SIG-M5 treated with dmso at 0.1 percent for 504 hours (cell line): ENCODE data around the gene REN.

Source experiments
- DNase-seq: peaks from one replicate; lab custom pipeline; 2025; ENCODE audit not compliant: unreplicated experiment; lab: John Stamatoyannopoulos, UW

The REN gene

DNA sequence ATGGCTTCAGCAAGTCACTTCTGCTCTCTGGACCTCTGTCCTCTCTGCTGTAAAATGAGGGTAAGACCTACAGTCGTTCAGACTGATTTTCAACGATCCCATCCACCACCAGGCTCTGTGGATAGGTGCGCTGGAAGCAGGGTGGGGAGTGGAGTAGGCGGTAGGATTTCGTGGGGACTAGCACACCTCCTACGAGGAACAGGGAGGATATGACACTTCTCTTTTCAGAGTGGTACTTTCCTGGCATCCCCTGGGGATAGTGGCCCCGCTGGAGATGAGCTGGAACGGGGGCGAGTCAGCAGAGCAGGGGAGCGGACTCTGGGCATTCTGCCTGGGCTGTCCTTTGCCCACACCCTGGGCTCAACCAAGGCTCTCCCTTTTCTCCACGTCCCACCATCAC, 32.0 kb downstream of the REN start:
- DNase-seq: no peak

DNA sequence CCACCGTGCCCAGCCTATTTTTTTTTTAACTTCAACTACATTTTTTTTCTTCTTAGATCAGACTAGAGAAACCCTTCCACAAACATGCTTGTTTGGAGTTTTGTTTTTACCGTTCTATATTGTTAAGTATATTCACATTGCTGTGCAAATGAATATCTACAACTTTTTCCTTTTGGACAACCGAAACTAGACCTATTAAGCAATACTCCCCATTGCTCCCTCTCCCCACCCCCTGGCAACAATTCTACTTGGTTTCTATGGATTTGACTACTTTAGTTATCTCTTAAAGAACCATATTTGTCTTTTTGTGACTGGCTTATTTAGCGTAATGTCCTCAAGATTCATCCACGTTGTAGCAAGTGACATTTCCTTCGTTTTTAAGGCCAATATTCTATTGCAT, 33.4 kb downstream of the REN start:
- DNase-seq: no peak

DNA sequence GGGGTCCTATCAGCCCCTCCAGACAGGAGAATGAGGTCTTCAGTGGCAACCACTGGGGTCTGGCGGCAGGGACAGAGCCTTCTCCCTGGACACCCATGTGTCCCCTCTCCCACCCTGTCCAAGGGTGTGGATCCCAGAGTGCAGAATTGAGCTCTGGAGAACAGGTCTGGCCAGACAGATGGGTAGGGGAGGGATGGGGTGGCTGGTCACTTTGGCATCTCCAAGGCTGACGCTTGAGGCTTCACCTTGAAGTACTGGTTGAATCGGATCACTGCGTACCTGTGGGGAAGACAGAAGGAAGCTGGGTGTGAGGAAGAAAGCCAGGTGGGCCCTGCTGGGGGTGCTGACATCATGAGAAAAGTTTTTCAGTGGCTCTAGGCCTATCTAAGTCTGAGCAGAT, 34.2 kb downstream of the REN start:
- DNase-seq: no peak

DNA sequence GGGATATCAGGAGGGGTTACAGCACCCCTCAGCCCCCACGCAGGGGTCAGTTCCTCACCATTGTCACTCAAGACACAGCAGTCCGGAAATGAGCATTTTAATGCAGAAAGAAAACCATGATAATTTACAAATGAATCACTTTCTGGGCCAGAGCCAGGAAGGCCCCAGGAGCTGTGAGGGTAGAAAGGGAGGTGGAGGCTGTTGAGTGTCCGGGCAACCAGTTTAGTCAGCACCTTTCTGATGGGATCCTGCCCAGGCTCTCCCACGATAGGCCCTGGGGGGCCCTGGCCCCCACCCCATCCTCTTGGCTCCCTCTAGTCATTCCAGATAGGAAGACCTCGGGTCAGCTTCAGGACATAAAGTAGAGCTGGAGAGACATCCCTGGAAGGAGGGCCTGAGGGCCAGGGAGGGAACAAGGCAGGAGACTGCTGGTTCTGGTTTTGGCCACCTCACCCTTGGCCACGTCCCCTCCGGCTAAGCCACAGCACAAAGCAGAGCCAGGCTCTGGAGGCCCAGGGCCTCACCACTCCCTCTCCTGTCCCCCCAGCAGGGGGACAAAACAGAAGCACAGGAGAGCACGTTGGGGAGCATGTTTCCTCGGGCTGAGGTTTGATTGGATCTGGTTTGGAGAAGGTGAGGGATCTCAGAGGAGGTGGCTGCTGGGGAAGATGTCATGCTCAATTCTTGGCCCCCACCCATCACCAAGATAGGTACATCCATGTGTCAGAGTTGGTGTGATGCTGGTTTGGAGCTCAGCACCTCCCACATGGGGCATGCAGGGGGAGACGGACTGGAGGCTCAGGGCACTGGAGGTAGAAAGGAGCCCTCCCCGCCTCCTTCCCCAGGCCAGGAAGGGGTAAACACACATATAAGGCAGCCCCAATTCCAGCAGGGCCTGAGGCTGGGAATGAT, 34.9 kb downstream of the REN start:
- DNase-seq: no peak

DNA sequence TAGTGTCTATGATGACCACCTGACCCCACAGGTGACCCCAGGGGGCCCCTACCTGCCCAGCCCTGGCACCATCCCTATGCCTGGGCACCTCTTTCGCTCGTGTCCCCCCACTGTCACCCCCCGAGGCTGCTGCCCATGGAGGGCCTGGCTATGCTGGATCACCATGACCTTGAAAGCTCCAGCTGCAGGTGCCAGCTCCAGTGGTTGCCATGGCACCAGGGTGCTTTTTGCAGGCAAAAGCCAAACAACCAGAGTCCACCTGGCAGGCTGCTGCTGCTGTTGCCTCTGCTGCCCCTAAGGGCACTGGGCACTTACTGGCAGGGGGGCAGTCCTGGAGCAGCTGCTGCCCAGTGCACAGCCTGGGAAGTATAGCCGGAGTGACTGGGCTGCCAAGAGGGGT, 36.0 kb downstream of the REN start:
- no peak for DNase-seq

DNA sequence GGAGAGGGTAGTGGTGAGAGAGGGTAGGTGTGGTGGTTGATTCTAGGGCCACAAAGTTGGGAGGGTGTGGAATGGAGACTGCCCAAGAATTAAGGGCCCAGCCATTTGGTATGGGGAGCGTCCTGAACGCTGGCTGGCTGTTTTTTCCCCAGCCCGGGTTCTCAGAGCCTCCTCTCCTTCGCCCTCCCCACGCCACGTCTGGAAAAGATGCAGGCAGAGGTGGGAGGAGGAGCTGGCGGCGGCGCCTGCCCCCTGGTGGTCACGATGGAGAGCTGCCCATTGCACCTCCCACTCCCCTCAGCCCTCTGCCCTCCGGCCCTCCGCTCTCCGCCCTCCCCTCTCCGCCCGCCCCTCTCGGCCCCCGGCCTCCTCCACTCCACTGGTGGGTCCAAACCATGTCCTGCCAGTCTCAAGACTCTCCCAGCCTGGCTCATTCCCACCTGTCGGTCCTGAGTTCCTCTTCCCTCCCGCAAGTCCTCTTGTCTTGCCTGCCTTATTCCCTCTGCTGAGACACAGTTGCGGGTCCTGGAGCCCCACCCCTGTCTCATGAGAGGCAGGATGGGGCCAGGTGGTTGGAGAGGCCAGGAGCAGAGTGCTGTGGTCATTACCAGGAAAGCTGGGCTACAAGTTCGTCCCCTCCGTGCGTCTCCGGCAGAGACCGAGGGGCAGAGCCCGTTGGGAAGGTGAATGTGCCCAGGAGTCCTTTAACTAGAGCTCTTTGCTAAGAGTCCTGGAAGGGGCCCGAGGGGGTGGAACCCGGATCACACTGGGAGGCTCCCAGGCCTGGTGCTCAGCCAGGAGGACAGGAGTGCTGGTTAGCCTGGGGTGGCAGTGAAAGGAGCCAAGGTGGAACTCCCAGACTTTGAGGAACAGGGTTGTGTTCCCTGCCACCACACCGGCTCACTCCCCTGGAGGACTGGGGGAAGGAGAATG, 36.9 kb downstream of the REN start:
- peak; percentile 57 for DNase-seq

DNA sequence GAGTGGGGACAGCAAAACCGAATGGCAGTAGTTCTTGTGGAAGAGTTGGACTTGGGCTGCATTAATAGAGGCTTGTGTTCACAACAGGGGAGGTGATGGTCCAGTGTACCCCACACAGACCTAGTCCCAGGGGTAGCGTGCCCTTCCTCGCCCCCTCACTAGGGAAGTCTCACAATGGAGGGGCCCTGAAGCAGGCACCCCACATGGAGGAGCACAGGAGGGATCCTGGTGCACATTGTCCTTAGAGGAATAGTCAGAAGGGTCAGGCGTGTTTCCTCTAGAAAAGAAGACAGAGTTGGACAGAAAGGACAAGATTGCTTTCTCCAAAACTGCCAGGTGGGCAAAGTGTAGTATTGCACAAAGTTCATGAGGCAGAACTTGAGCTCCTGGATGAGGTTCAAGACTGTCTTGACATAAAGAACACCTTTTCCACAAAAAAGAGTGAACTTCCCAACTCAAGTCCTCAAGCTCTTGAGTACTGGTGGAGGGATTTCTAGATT, 37.6 kb downstream of the REN start:
- no peak for DNase-seq

DNA sequence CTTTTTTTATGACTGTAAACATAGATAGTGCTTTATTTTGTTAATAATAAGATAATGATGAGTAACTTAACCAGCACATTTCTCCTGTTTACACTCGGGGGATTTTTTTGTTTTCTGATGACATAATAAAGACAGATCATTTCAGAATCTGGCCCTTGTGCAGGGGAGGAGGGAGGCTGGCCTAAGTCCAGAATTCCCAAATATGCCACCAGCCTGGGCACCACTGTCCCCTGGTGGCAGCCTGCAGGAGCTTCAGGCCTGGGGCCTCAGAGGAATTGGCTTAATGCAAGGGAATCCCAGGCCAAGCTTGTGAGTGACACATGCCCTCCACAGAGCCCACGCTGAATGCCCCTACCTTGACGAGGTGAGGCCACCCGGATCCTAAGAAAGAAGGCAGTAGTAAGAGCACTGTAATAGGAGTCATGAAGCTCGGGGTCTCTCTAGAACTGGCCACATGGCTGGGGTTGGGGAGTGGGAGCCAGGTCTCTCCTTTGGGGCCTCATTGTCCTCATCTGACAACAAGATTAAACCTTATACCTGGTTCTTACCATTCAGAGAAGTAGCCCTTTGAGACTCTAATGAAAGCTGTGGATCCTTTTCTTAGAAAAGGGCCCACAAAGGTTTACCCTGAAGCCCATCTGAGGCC, 38.4 kb downstream of the REN start:
- DNase-seq: peak; percentile 52

DNA sequence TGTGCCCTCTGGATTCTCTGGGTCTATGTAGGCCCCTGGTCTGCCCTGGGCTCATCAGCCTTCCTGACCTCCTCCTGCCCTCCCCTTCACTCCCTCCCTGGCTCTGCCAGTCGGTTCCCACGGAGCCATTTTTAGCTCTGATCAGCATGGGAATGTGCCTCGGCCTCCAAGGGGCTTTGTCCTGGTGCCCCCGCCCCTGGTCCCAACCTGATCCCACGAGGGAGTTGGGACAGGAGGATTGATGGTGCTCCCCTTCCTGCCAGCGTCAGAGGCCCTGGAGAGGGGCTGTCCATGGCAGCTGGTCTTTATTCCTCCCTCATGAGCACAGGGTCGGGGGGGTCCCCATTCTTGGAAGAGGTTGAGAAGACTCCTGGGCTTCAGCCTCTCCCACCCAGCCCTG, 39.2 kb downstream of the REN start:
- no peak for DNase-seq

DNA sequence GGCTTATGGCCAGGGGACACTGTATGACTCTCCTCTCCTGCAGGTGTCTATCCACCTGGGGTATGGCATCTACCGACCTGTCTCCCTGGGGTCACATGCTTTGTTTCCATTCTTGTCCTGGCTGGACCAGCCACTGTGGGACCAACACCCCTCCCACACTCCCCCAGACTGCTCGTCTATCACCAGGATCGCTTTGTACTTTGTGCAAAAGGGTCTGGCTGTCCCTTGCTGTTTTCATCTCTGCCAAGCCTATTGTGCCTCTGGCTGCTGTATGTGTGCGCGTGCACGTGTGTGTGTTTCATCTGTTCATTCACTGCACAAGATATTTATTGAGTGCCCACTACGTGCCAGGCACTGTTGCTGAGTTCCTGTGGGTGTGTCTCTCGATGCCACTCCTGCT, 39.8 kb downstream of the REN start:
- no peak for DNase-seq

DNA sequence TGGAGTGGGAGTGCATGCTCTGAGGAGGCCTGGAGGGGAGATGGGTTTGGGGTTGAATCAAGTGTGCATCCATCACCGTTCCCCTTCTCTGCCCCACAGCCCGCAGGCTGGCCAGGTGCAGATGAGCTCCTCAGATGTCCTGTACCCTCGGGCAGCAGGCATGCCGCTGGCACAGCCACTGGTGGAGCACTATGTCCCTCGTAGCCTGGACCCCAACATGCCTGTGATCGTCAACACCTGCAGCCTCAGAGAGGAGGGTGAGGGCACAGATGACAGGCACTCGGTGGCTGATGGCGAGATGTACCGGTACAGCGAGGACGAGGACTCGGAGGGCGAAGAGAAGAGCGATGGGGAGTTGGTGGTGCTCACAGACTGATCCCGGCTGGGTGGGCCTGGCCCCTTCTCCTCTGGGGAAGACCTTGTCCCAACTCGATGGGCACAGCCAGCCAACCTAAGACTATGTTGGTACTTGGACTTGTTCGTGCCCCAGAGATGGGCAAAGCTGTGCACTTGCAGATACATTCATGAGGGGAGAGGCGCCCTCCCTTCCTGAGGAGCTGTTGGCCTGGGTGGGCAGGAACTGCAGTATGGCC, 40.3 kb downstream of the REN start:
- DNase-seq: no peak

DNA sequence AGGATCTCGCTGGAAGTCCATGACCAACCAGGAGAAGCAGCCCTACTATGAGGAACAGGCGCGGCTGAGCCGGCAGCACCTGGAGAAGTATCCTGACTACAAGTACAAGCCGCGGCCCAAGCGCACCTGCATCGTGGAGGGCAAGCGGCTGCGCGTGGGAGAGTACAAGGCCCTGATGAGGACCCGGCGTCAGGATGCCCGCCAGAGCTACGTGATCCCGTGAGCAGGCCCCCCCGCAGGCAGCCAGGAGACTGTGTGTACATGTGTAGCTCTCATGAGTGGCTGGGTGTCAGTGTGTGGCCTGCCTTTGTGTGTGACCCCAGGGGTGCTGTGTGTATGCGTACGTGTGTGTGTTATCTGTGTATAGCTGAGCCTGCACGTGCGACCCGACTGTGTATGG, 41.5 kb downstream of the REN start:
- DNase-seq: no peak

DNA sequence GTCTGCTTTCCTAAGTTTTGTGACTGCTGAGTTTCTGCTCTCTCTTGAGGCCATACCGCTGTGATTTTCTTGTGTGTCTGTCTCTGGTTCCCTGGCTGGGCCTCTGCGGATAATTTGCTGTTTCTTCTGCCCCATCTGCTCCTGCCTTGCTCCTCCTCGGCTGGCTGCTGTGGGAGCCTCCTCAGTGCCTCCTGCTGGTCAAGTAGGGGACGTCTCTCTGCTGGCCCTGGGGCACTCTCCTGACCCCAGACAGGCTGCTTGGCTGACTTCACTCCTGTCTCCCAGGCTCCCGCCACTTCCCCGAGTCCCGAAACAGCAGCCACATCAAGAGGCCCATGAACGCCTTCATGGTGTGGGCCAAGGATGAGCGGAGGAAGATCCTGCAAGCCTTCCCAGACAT, 42.8 kb downstream of the REN start:
- DNase-seq: no peak

DNA sequence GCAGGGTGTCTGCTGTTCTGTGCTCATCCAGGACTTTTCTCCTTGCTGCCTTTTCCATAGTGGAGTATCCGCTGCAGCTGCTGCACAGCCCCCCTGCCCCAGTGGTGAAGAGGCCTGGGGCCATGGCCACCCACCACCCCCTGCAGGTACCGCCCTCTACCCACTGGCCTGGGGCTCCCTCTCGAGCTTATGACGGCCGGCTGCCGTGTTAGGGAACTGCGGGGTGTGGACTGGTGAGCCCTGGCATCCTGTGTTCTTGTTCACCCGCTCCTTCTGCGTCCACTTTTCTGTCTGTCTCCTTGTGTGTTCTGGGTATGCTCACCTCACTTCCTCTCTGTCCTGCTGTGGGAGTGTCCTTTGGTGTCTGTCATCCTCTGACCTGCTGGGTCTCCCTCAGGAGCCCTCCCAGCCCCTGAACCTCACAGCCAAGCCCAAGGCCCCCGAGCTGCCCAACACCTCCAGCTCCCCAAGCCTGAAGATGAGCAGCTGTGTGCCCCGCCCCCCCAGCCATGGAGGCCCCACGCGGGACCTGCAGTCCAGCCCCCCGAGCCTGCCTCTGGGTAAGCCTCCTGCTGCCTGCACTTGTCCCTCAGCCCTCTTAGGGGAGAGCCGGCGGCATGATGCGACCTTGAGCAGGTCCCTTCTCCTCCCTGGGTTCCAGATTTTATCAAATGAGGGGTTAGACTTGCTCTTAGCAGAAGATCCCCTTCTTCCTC, 44.1 kb downstream of the REN start:
- no peak for DNase-seq

DNA sequence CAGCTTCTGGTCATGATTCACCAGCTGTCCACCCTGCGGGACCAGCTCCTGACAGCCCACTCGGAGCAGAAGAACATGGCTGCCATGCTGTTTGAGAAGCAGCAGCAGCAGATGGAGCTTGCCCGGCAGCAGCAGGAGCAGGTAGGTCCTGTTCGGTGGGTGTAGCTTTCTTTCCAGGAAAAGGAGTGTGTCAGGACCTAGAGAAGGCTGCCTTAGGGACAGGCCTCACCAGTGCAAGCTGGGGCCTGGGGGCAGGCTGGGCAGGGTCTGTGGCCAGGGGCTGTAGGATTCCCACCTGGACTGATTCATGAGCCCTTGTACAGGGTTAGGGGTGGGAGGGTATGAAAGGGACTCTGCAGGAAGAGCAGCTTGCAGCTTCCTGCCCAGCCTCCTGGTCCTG, 49.6 kb downstream of the REN start:
- DNase-seq: no peak

DNA sequence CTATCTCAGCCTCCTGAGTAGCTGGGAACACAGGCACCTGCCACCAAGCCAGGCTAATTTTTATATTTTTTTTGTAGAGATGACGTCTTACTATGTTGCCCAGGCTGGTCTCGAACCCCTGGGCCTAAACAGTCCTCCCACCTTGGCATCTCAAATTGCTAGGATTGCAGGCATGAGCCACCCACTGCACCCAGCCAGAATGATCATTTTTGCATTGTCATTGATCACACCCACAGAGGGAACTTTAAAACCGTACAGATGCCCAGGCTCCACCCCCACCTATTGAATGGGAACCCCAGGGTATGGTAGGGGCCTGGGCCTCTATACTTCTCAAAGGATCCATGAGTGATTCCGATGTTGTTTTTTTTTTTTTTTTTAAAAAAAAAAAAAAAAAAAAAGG, 51.0 kb downstream of the REN start:
- DNase-seq: no peak

DNA sequence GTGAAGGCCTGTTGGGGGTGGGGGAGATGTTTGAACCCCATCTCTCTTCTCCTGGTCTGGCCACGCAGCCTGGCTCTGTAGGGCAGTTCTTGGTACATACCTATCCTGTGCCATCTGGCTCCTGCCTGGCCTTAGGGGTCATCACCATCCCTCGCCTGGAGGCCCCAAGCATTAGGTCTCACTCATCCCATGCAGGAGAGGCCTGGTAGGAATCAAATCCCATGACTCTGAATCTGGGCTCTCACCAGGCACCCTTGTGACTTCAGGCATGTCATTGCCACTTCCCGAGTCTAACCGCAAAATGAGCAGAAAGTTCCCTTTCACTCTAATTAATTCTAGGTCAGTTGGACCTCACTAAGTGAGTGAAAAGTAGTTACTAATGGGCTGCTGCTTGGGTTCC, 51.5 kb downstream of the REN start:
- no peak for DNase-seq

DNA sequence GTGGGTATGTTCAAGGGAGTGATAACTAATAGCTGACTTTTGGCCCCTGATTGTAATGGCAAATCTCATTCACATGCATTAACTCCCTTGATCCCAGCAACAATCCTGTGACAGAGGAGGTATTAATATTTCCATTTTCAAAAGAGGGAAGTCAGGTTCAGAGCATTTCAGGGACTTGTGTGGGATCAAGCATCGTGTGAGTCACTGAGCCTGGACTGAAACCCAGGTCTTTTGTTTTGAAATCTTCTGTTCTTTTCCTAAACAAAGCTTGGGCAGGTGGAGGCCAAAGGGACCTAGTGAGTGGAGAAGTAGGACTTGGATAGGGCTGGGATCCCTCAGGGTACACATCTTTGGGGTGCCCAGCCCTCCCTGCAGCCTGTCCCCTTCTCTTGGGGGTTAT, 52.2 kb downstream of the REN start:
- no peak for DNase-seq

DNA sequence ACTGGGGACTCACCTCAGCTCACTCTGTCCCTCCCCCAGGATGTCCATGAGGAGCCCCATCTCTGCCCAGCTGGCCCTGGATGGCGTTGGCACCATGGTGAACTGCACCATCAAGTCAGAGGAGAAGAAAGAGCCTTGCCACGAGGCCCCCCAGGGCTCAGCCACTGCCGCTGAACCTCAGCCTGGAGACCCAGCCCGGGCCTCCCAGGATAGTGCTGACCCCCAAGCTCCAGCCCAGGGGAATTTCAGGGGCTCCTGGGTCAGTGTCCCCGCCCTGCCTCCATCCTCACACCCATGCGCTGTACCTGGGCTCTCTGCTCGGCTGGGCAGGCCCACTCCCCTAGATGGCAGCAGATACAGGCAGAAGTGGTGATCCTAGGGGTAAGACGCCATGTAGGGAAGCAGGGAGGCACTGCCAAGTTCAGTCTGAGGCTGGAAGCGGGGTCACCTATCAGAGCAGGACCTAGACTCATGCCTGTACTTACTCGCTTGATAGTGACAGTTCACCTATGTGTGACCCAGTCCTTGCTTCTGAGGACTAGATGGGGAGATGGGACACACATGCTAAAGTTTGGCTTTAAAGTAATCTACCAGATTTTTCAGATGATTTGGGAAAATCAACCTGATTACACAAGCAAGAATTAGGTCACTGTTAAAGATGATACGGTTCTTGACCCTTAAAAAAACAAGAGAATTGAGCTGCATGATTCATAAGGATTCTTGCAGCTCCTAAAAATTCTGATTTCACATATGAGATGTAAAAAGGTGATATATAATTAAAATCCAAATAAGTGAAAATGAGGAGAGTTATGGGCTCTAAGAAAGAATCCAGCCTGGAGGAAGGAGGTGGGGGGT, 53.0 kb downstream of the REN start:
- DNase-seq: no peak
